H9 (cell line): ENCODE data around the gene MTA2. TPM values are rescaled to one million over a fixed set of nuclear protein-coding genes. Genes with fewer than 3 reads are reported as not detected.

Experiments used
- DNase-seq: peaks from one replicate; pipeline ENCODE4 v3.0.0-alpha.2; 2017
- H2AFZ ChIP-seq: one replicate; pipeline ENCODE4 v1.6.1; 2013; ENCODE audit warnings: mild to moderate bottlenecking, low read length, control low read depth, moderate library complexity
- H2AK5ac ChIP-seq: 2 replicates; pipeline ENCODE4 v1.6.1; 2013; ENCODE audit warnings: low read length, control low read depth, mixed read lengths; ENCODE audit not compliant: insufficient read length
- H2BK120ac ChIP-seq: one replicate; pipeline ENCODE4 v1.6.1; 2013; ENCODE audit warnings: low read depth, mild to moderate bottlenecking, low read length, control low read depth, inconsistent platforms; ENCODE audit not compliant: poor library complexity, severe bottlenecking
- H2BK12ac ChIP-seq: 2 replicates; pipeline ENCODE4 v1.6.1; 2013; ENCODE audit warnings: low read length, control low read depth, mixed read lengths, low read depth; ENCODE audit not compliant: insufficient read length
- H2BK15ac ChIP-seq: 2 replicates; pipeline ENCODE4 v1.6.1; 2013; ENCODE audit warnings: low read depth, low read length, control low read depth
- H2BK20ac ChIP-seq: one replicate; pipeline ENCODE4 v1.6.1; 2013; ENCODE audit warnings: low read depth, mild to moderate bottlenecking, low read length, control low read depth, inconsistent platforms; ENCODE audit not compliant: poor library complexity, severe bottlenecking
- H2BK5ac ChIP-seq: 2 replicates; pipeline ENCODE4 v1.6.1; 2013; ENCODE audit warnings: low read length, control low read depth, mixed read lengths; ENCODE audit not compliant: insufficient read length
- H3K14ac ChIP-seq: 2 replicates; pipeline ENCODE4 v1.6.1; 2013; ENCODE audit warnings: low read length, control low read depth; ENCODE audit not compliant: insufficient read depth
- H3K18ac ChIP-seq: 2 replicates; pipeline ENCODE4 v1.6.1; 2013; ENCODE audit warnings: low read depth, mild to moderate bottlenecking, mixed read lengths, low read length, control low read depth; ENCODE audit not compliant: insufficient read length
- H3K23ac ChIP-seq: 2 replicates; pipeline ENCODE4 v1.6.1; 2013; ENCODE audit warnings: low read length, control low read depth, mixed read lengths, low read depth; ENCODE audit not compliant: insufficient read length
- H3K23me2 ChIP-seq: 2 replicates; pipeline ENCODE4 v1.6.1; 2013; ENCODE audit warnings: low read depth, mild to moderate bottlenecking, mixed read lengths, low read length, control low read depth; ENCODE audit not compliant: insufficient read length, poor library complexity, severe bottlenecking
- H3K27ac ChIP-seq: 2 replicates; pipeline ENCODE4 v1.5.1; 2013; ENCODE audit warnings: low read length, control low read depth, mixed read lengths, low read depth; ENCODE audit not compliant: insufficient read length
- H3K27me3 ChIP-seq: 2 replicates; pipeline ENCODE4 v1.6.1; 2013; ENCODE audit warnings: low read length, control low read depth, inconsistent platforms; ENCODE audit not compliant: insufficient read depth
- H3K4ac ChIP-seq: 2 replicates; pipeline ENCODE4 v1.6.1; 2013; ENCODE audit warnings: low read depth, mild to moderate bottlenecking, control low read depth, inconsistent platforms, low read length, moderate library complexity
- H3K4me1 ChIP-seq: 2 replicates; pipeline ENCODE4 v1.6.1; 2013; ENCODE audit warnings: low read length, control low read depth, inconsistent platforms; ENCODE audit not compliant: insufficient read depth
- H3K4me2 ChIP-seq: 2 replicates; pipeline ENCODE4 v1.6.1; 2013; ENCODE audit warnings: low read length, control low read depth, mixed read lengths; ENCODE audit not compliant: insufficient read length, insufficient read depth
- H3K56ac ChIP-seq: 2 replicates; pipeline ENCODE4 v1.6.1; 2013; ENCODE audit warnings: low read depth, mild to moderate bottlenecking, mixed read lengths, low read length, control low read depth; ENCODE audit not compliant: insufficient read length
- H3K79me1 ChIP-seq: 2 replicates; pipeline ENCODE4 v1.6.1; 2013; ENCODE audit warnings: low read depth, mild to moderate bottlenecking, moderate library complexity, low read length, control low read depth, inconsistent platforms; ENCODE audit not compliant: insufficient read depth, poor library complexity, severe bottlenecking
- H3K79me2 ChIP-seq: 2 replicates; pipeline ENCODE4 v1.6.1; 2013; ENCODE audit warnings: low read length, control low read depth, inconsistent platforms; ENCODE audit not compliant: insufficient read depth
- H3K9ac ChIP-seq: 2 replicates; pipeline ENCODE4 v1.6.1; 2013; ENCODE audit warnings: low read length, control low read depth, mixed read lengths; ENCODE audit not compliant: insufficient read length; ENCODE audit errors: extremely low read depth
- H3K9me3 ChIP-seq: one replicate; pipeline ENCODE4 v1.6.1; 2013; ENCODE audit warnings: low read depth, low read length, inconsistent platforms; ENCODE audit not compliant: control insufficient read depth
- H3T11ph ChIP-seq: one replicate; pipeline ENCODE4 v1.6.1; 2013; ENCODE audit warnings: mild to moderate bottlenecking, low read length, control low read depth, inconsistent platforms
- H4K20me1 ChIP-seq: one replicate; pipeline ENCODE4 v1.6.1; 2013; ENCODE audit not compliant: control insufficient read depth, insufficient read length, insufficient read depth
- H4K5ac ChIP-seq: 2 replicates; pipeline ENCODE4 v1.6.1; 2013; ENCODE audit warnings: low read depth, mild to moderate bottlenecking, mixed read lengths, low read length, control low read depth; ENCODE audit not compliant: insufficient read length
- H4K8ac ChIP-seq: replicated peaks from 2 replicates; pipeline ENCODE4 v1.6.1; 2013; ENCODE audit warnings: low read length, control low read depth, mixed read lengths, low read depth; ENCODE audit not compliant: insufficient read length
- H4K91ac ChIP-seq: 2 replicates; pipeline ENCODE4 v1.6.1; 2013; ENCODE audit warnings: low read depth, mild to moderate bottlenecking, moderate library complexity, mixed read lengths, low read length, control low read depth; ENCODE audit not compliant: insufficient read length
- H3K27ac Mint-ChIP-seq, 3 experiments: 2 replicates in 2 of 3; 3 replicates in 1 of 3; pipeline ENCODE4 v1.8.0; 2020 to 2021; ENCODE audit warnings: mixed read lengths in 3 of 3, mild to moderate bottlenecking in 1 of 3, moderate library complexity in 1 of 3
- H3K27me3 Mint-ChIP-seq: 2 replicates; pipeline ENCODE4 v1.8.0; 2021; ENCODE audit warnings: low read depth, mild to moderate bottlenecking, moderate library complexity, mixed read lengths
- H3K36me3 Mint-ChIP-seq, 3 experiments: 2 replicates in 2 of 3; 3 replicates in 1 of 3; pipeline ENCODE4 v1.8.0; 2020 to 2021; ENCODE audit warnings: low read depth in 3 of 3, mixed read lengths in 3 of 3; ENCODE audit not compliant: insufficient read depth in 1 of 3
- H3K4me1 Mint-ChIP-seq, 2 experiments: 2 replicates each; pipeline ENCODE4 v1.8.0; 2020; ENCODE audit warnings: mixed read lengths in 2 of 2
- H3K4me3 Mint-ChIP-seq, 2 experiments: 2 replicates in 1 of 2; 3 replicates in 1 of 2; pipeline ENCODE4 v1.8.0; 2020 to 2021; ENCODE audit warnings: mild to moderate bottlenecking in 2 of 2, mixed read lengths in 2 of 2, moderate library complexity in 1 of 2
- H3K9me3 Mint-ChIP-seq, 2 experiments: 2 replicates in 1 of 2; 3 replicates in 1 of 2; pipeline ENCODE4 v1.8.0; 2020; ENCODE audit warnings: mild to moderate bottlenecking in 2 of 2, mixed read lengths in 2 of 2, moderate library complexity in 1 of 2
- WGBS: extraction: QIAGEN DNeasy Blood & Tissue Kit; methylation state at CpG from one replicate; pipeline ENCODE4 v1.1.7; 2013; ENCODE audit warnings: missing lambda C conversion rate, low lambda C conversion rate, mixed read lengths; ENCODE audit not compliant: insufficient read length; ENCODE audit errors: extremely low coverage; 5-methylcytosine and 5-hydroxymethylcytosine counted together
- total RNA-seq: library from RNA; stranded (reverse); gene quantifications from 2 replicates; pipeline ENCODE4 v1.2.1, GENCODE V29; 2021
- TF ChIP-seq, protein P1 (sequence below): fragments of 200-600 bp; sonication (generic); conservative IDR thresholded peaks from 3 replicates; pipeline ENCODE4 v1.8.0; 2021; ENCODE audit warnings: antibody characterized with exemption, mild to moderate bottlenecking

The MTA2 gene
- total RNA-seq, 1 experiment from 2014 or later, result 143 TPM

DNA sequence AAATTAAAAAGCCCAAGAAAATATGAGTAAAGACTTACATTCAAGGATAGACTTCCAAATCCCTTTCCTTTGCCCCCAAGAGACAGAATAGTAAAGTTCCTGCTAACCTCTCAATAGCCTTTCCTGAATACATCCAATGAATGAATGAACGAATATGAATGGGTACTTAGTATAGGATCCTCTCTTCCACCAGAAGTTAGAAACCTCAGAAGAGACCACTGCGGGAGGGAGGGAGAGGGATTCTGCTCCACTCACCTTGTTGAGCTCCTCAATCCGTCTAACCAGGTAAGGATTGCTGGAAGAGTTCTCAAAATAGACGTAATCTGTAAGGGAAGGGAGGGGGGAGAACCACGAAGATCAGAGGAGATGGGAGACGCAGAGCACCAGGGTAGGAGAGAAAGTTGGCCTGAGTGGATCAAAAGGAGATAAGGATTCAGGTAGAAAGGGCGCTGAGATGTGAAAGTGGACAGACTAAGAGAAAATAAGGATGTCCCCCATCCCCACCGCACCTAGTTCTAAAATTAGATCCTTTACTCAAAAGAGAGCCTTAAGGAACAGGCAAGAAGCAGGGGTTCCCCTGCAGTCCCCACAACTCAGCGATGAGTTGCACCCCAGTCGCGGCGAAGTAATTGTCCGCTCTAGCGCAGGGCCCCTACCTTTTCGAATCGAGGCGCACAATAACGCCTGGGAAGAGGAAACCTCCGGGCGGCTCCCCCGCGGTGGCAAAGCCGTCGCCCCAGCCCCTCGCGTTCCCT, 1.1 kb downstream of the MTA2 start:
- H3K4me1 ChIP-seq, result peaks cover 8% of the 10 kb centered on the region
- H3K4me3 Mint-ChIP-seq, result peak overlapping the region; percentile 90 to 93
- no CpG with 5 or more reads among the region's 26 CpGs for WGBS
- H2BK15ac ChIP-seq, result no peak overlapping the region
- no peak overlapping the region for H2AK5ac ChIP-seq
- peak overlapping the region; percentile 71 for H3K4me2 ChIP-seq
- no peak overlapping the region for H2AFZ ChIP-seq
- H3K27me3 Mint-ChIP-seq, result peaks cover 34% of the 10 kb centered on the region
- H3T11ph ChIP-seq, result no peak overlapping the region
- no peak overlapping the region for H3K56ac ChIP-seq
- H4K20me1 ChIP-seq, result peaks cover 2% of the 10 kb centered on the region
- H3K79me1 ChIP-seq, result no peaks in the 10 kb centered on the region
- H3K14ac ChIP-seq, result peak overlapping the region; percentile 96
- no peak overlapping the region for H3K23ac ChIP-seq
- H4K91ac ChIP-seq, result no peak overlapping the region
- H4K8ac ChIP-seq, result no peak overlapping the region
- no peak overlapping the region for H2BK5ac ChIP-seq
- H2BK120ac ChIP-seq, result no peak overlapping the region
- H3K27ac ChIP-seq, result no peak overlapping the region
- no peaks in the 10 kb centered on the region for H3K9me3 Mint-ChIP-seq
- no peak overlapping the region for H4K5ac ChIP-seq
- H3K9ac ChIP-seq, result peak overlapping the region; percentile 84
- H3K23me2 ChIP-seq, result peaks cover 4% of the 10 kb centered on the region
- H2BK12ac ChIP-seq, result no peak overlapping the region
- no peaks in the 10 kb centered on the region for H3K9me3 ChIP-seq
- peak overlapping the region in 2 of 3 experiments; percentile 84 to 86; a peak in 5 of 7 replicates for H3K27ac Mint-ChIP-seq
- no peak overlapping the region for H2BK20ac ChIP-seq
- TF ChIP-seq, protein P1, sequence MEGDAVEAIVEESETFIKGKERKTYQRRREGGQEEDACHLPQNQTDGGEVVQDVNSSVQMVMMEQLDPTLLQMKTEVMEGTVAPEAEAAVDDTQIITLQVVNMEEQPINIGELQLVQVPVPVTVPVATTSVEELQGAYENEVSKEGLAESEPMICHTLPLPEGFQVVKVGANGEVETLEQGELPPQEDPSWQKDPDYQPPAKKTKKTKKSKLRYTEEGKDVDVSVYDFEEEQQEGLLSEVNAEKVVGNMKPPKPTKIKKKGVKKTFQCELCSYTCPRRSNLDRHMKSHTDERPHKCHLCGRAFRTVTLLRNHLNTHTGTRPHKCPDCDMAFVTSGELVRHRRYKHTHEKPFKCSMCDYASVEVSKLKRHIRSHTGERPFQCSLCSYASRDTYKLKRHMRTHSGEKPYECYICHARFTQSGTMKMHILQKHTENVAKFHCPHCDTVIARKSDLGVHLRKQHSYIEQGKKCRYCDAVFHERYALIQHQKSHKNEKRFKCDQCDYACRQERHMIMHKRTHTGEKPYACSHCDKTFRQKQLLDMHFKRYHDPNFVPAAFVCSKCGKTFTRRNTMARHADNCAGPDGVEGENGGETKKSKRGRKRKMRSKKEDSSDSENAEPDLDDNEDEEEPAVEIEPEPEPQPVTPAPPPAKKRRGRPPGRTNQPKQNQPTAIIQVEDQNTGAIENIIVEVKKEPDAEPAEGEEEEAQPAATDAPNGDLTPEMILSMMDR, result no peak
- no peak overlapping the region; the same call in 1 of the 2 replicates for H3K4ac ChIP-seq
- H3K27me3 ChIP-seq, result peaks cover 12% of the 10 kb centered on the region; the same call in 1 of the 2 replicates
- H3K36me3 Mint-ChIP-seq, result peaks cover 52 to 62% (median 57%) of the 10 kb centered on the region in 3 experiments
- H3K79me2 ChIP-seq, result no peaks in the 10 kb centered on the region; the same call in 1 of the 2 replicates
- H3K18ac ChIP-seq, result no peak overlapping the region
- DNase-seq, result no peak
- H3K4me1 Mint-ChIP-seq, result peaks cover 42 to 54% of the 10 kb centered on the region in 2 experiments
